ENCODE results near the gene TIMM29. TPM values are rescaled to one million over a fixed set of nuclear protein-coding genes. Genes with fewer than 3 reads are reported as not detected.
A peak's percentile ranks its signal among the peaks of the same experiment; 100 is the strongest.

The TIMM29 gene
- total RNA-seq, 5 donors from 2014 or later (not counting 1 experiment from before 2014, with no cell fraction given), result 19.2 to 40.4 (median 37.2) TPM

DNA sequence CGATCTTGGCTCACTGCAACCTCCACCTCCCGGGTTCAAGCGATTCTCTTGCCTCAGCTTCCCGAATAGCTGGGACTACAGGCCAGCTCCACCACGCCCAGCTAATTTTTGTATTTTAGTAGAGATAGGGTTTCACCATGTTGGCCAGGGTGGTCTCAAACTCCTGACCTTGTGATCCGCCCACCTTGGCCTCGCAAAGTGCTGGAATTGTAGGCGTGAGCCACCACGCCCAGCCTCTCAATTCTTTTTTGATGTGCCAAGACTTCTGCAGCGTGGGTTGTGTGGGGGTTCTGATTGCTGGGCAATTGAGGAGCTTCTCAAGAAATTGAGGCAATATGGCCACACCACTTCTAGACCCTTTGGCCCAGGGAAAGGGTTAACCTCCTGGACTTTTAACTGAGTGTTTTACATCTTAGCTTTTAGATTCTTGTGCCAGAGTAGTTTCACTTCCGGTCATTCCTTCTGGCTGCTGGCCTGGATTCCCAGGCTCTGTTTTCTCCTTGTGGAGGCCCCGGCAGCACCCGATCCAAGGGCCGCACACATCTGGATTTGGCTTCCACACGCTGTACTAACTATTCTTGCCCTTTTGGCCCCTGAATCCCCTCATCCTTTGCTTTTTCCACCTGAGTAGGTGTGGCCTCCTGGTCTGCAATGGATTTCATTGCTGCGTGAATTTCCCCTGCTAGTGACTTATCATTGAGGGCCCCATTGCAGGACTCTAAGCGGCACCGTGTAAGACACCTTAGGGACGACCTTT lies 46.9 kb downstream of the TIMM29 start:
- H3K27me3 Mint-ChIP-seq, result no peaks in the 10 kb centered on the region
- ATAC-seq (replicated peaks in 1 of 4) (no peak), DNase-seq (no peak)
- CTCF ChIA-PET, result no interaction called here
- H3K9me3 Mint-ChIP-seq, result no peaks in the 10 kb centered on the region
- no peak overlapping the region for H3K4me3 Mint-ChIP-seq
- Histone ChIP-seq H3K36me3 (ENCODE audit: control insufficient read depth in 2 of 2, extremely low read depth in 1 of 2, insufficient read depth in 1 of 2, low read length in 1 of 2) (peaks cover 0 to 5% of the 10 kb centered on the region in 2 donors), H3K27ac (ENCODE audit: low read length) (no peak overlapping the region), H3K4me1 (ENCODE audit: control insufficient read depth in 1 of 2, extremely low read depth in 1 of 2, insufficient read depth in 2 of 2, low read length in 2 of 2) (peaks cover 12 to 28% of the 10 kb centered on the region in 2 experiments), H3K4me3 (ENCODE audit: control insufficient read depth in 1 of 2, extremely low read depth in 1 of 2, low read length in 1 of 2) (no peak overlapping the region), H3K9me3 (no peaks in the 10 kb centered on the region), H3K27me3 (replicated peaks in 1 of 2; ENCODE audit: control insufficient read depth in 2 of 2, extremely low read depth in 1 of 2, insufficient read depth in 2 of 2, low read length in 1 of 2) (no peaks in the 10 kb centered on the region)
- 97% methylated on average over 13 of the region's 19 CpGs for WGBS (ENCODE audit: insufficient coverage)
- H3K27ac Mint-ChIP-seq, result no peak overlapping the region
- peaks cover 3% of the 10 kb centered on the region for H3K36me3 Mint-ChIP-seq
- H3K4me1 Mint-ChIP-seq, result peaks cover 36 to 52% (median 46%) of the 10 kb centered on the region in 3 donors
- POLR2A ChIA-PET, result no interaction called here

DNA sequence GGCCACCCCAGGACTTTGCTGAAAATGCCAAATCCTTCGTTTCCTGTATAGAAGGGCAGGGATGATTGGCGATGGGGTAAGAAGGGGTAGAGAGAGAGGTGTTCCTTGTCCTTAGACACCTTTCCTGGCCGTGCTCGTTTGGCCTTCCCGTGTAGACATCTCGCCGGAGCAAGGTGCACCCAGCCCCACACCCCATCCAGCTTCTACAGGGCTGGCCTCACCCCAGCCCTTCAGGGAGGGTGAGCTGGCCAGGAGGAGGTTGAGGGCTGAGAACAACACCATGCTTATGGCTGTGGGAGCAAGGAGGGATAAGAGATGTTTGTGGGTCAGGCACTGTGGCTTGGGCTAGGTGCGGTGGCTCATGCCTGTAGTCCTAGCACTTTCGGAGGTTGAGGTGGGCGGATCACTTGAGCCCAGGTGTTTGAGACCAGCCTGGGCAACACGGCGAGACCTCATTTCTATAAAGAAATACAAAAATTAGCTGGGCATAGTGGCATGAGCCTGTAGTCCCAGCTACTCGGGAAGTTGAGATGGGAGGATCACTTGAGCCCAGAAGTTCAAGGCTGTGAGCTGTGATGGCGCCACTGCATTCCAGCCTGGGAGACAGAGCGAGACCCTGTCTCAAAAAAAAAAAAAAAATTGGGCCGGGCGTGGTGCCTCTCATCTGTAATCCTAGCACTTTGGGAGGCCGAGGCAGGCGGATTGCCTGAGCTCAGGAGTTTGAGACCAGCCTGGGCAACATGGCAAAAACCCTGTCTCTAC lies 47.7 kb downstream of the TIMM29 start:
- Histone ChIP-seq H3K9me3 (no peaks in the 10 kb centered on the region), H3K4me1 (ENCODE audit: control insufficient read depth in 1 of 2, extremely low read depth in 1 of 2, insufficient read depth in 2 of 2, low read length in 2 of 2) (peaks cover 12 to 28% of the 10 kb centered on the region in 2 experiments), H3K27ac (ENCODE audit: low read length) (no peak overlapping the region), H3K4me3 (ENCODE audit: control insufficient read depth in 1 of 2, extremely low read depth in 1 of 2, low read length in 1 of 2) (no peak overlapping the region), H3K27me3 (replicated peaks in 1 of 2; ENCODE audit: control insufficient read depth in 2 of 2, extremely low read depth in 1 of 2, insufficient read depth in 2 of 2, low read length in 1 of 2) (no peaks in the 10 kb centered on the region), H3K36me3 (ENCODE audit: control insufficient read depth in 2 of 2, extremely low read depth in 1 of 2, insufficient read depth in 1 of 2, low read length in 1 of 2) (peaks cover 4 to 5% of the 10 kb centered on the region in 2 donors)
- Mint-ChIP-seq H3K36me3 (peaks cover 3% of the 10 kb centered on the region), H3K27me3 (no peaks in the 10 kb centered on the region), H3K27ac (peak overlapping the region in 1 of 2 donors; percentile 52), H3K4me3 (no peak overlapping the region), H3K4me1 (peaks cover 34 to 47% (median 40%) of the 10 kb centered on the region in 3 donors), H3K9me3 (no peaks in the 10 kb centered on the region)
- 96% methylated on average over 8 of the region's 19 CpGs for WGBS (ENCODE audit: insufficient coverage)
- DNase-seq (no peak), ATAC-seq (replicated peaks in 1 of 4) (no peak)
- CTCF ChIA-PET, result interaction anchor here (0.5 to 0.6 kb wide), 3 partner anchors 34 to 591 kb away, joined by 3 read pairs; no protein-coding TSS in a partner anchor
- POLR2A ChIA-PET, result no interaction called here

DNA sequence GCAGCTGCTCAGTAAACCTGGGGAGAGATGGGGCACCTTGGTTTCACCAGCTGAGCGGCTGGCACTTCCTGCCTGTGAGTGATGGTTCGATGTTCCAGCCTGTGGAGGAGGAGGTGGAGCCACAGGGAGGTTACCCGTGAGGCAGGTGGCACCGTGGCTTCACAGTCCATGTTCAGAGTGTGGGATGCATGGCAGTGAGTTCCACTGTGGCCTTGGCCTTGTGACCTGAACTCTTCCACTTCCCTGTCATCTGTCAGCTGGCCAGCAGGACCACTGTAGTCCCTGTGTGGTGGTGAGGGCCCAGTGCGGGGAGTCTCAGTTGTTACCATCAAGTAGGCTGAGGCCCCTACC lies 49.1 kb downstream of the TIMM29 start:
- no peak for DNase-seq
- ChIA-PET CTCF (no interaction called here), POLR2A (no interaction called here)
- peaks cover 29 to 43% (median 39%) of the 10 kb centered on the region in 3 donors for H3K4me1 Mint-ChIP-seq
- peaks cover 12 to 28% of the 10 kb centered on the region in 2 experiments for H3K4me1 ChIP-seq (ENCODE audit: control insufficient read depth in 1 of 2, extremely low read depth in 1 of 2, insufficient read depth in 2 of 2, low read length in 2 of 2)
- H3K27me3 Mint-ChIP-seq, result no peaks in the 10 kb centered on the region
- peaks cover 4 to 5% of the 10 kb centered on the region in 2 donors for H3K36me3 ChIP-seq (ENCODE audit: control insufficient read depth in 2 of 2, extremely low read depth in 1 of 2, insufficient read depth in 1 of 2, low read length in 1 of 2)
- H3K9me3 ChIP-seq, result no peaks in the 10 kb centered on the region
- H3K27ac ChIP-seq (ENCODE audit: low read length), result no peak overlapping the region
- H3K9me3 Mint-ChIP-seq, result no peaks in the 10 kb centered on the region
- no peak overlapping the region for H3K4me3 ChIP-seq (ENCODE audit: control insufficient read depth in 1 of 2, extremely low read depth in 1 of 2, low read length in 1 of 2)
- H3K4me3 Mint-ChIP-seq, result peak overlapping the region in 1 of 3 donors; percentile 15
- WGBS (ENCODE audit: insufficient coverage), result 35% methylated on average over 4 of the region's 5 CpGs
- ATAC-seq (replicated peaks in 1 of 4), result no peak
- H3K27ac Mint-ChIP-seq, result peak overlapping the region in 1 of 2 donors; percentile 32
- H3K36me3 Mint-ChIP-seq, result peaks cover 3% of the 10 kb centered on the region
- no peaks in the 10 kb centered on the region for H3K27me3 ChIP-seq (replicated peaks in 1 of 2; ENCODE audit: control insufficient read depth in 2 of 2, extremely low read depth in 1 of 2, insufficient read depth in 2 of 2, low read length in 1 of 2)

Other genes starting within 250 kb of the TIMM29 start
- 10 to 100 TPM; 47.7 to 68.1 (median 55.1) TPM for gene QTRT1, start 227.4 kb upstream of the TIMM29 start, total RNA-seq
- 100 to 1,000 TPM; 272 to 329 (median 297) TPM for gene DNM2, start 210.7 kb upstream of the TIMM29 start, total RNA-seq
- gene TMED1, start 92.6 kb upstream of the TIMM29 start, total RNA-seq, result 10 to 100 TPM in 2 of 5 donors, 1 to 10 TPM in 3; 6.1 to 11.4 (median 9.5) TPM
- 1 to 10 TPM in 3 of 5 donors, under 1 TPM in 2; 0.51 to 1.8 (median 1.0) TPM for gene C19orf38, start 80.4 kb upstream of the TIMM29 start, total RNA-seq
- 10 to 100 TPM; 22.3 to 35.2 (median 30.8) TPM for gene CARM1, start 57.3 kb upstream of the TIMM29 start, total RNA-seq
- 10 to 100 TPM; 21.2 to 34.3 (median 31.5) TPM for gene YIPF2, start 172 bp upstream of the TIMM29 start, total RNA-seq
- 100 to 1,000 TPM in 4 of 5 donors, 10 to 100 TPM in 1; 93.4 to 114 (median 109) TPM for gene SMARCA4, start 32.2 kb downstream of the TIMM29 start, total RNA-seq
- 10 to 100 TPM; 33.8 to 50.4 (median 42.0) TPM for gene LDLR, start 160.7 kb downstream of the TIMM29 start, total RNA-seq
- 1 to 10 TPM in 4 of 5 donors, under 1 TPM in 1; 0.95 to 3.6 (median 2.4) TPM for gene SPC24, start 227.0 kb downstream of the TIMM29 start, total RNA-seq

All from T-cell (primary cell).